Endodermal cell (in vitro differentiated cells): ENCODE results near the gene MUC2. TPM values are rescaled to one million over a fixed set of nuclear protein-coding genes. Genes with fewer than 3 reads are reported as not detected.

Experiments
- DNase-seq: peaks from one replicate; pipeline ENCODE4 v3.0.0-alpha.2; 2017
- H3K27ac ChIP-seq: 2 replicates; pipeline ENCODE4 v1.5.1; 2013; ENCODE audit warnings: mild to moderate bottlenecking, low read depth, low read length, moderate library complexity
- H3K27me3 ChIP-seq: 2 replicates; pipeline ENCODE4 v1.6.1; 2013; ENCODE audit warnings: mild to moderate bottlenecking, low read length, moderate library complexity; ENCODE audit not compliant: insufficient read depth, control insufficient read depth, poor library complexity, severe bottlenecking
- H3K36me3 ChIP-seq: 2 replicates; pipeline ENCODE4 v1.7.0; 2013; ENCODE audit warnings: mild to moderate bottlenecking, low read length, moderate library complexity; ENCODE audit not compliant: control insufficient read depth, insufficient read depth
- H3K4me1 ChIP-seq: one replicate; pipeline ENCODE4 v1.7.0; 2013; ENCODE audit warnings: low read length; ENCODE audit not compliant: control insufficient read depth, insufficient read depth
- H3K4me3 ChIP-seq: 2 replicates; pipeline ENCODE4 v1.5.1; 2013; ENCODE audit warnings: mild to moderate bottlenecking, low read length, moderate library complexity
- H3K9ac ChIP-seq: 2 replicates; pipeline ENCODE4 v1.6.1; 2013; ENCODE audit warnings: mild to moderate bottlenecking, low read length, moderate library complexity; ENCODE audit not compliant: poor library complexity, severe bottlenecking; ENCODE audit errors: extremely low read depth
- H3K9me3 ChIP-seq: 2 replicates; pipeline ENCODE4 v1.6.1; 2013; ENCODE audit warnings: mild to moderate bottlenecking, low read length, moderate library complexity; ENCODE audit not compliant: control insufficient read depth
- H3K27ac Mint-ChIP-seq: 2 replicates; pipeline ENCODE4 v1.8.0; 2020; ENCODE audit warnings: mixed read lengths
- H3K27me3 Mint-ChIP-seq: 2 replicates; pipeline ENCODE4 v1.8.0; 2021; ENCODE audit warnings: mild to moderate bottlenecking, mixed read lengths; ENCODE audit not compliant: insufficient read depth
- H3K36me3 Mint-ChIP-seq: 2 replicates; pipeline ENCODE4 v1.8.0; 2020; ENCODE audit warnings: low read depth, mixed read lengths
- H3K4me1 Mint-ChIP-seq: 2 replicates; pipeline ENCODE4 v1.8.0; 2020; ENCODE audit warnings: mixed read lengths
- H3K4me3 Mint-ChIP-seq: 2 replicates; pipeline ENCODE4 v1.8.0; 2020; ENCODE audit warnings: mild to moderate bottlenecking, moderate library complexity, mixed read lengths
- H3K9me3 Mint-ChIP-seq: 2 replicates; pipeline ENCODE4 v1.8.0; 2020; ENCODE audit warnings: mild to moderate bottlenecking, mixed read lengths
- CTCF ChIP-seq: fragments of 200-600 bp; sonication (generic); conservative IDR thresholded peaks from 2 replicates; pipeline ENCODE4 v1.5.0; 2021; ENCODE audit warnings: antibody characterized with exemption, mild to moderate bottlenecking
- WGBS, 2 experiments: methylation state at CpG; one replicate each; pipeline versions ENCODE4 v1.1.5 to v1.1.7; 2013; ENCODE audit warnings: missing lambda C conversion rate in 2 of 2, mixed read lengths in 1 of 2; ENCODE audit not compliant: insufficient coverage in 1 of 2, insufficient read length in 1 of 2; 5-methylcytosine and 5-hydroxymethylcytosine counted together
- total RNA-seq, 2 donors: library from RNA; stranded (reverse); fragmentation: NEBNext Ultra II Directional in 1 of 2; extraction: Animal tissue kit (Norgen Biotek cat#: 25700) in 1 of 2; gene quantifications; 2 replicates in 1 of 2; 3 replicates in 1 of 2; pipeline ENCODE4 v1.2.1, GENCODE V29; 2021

MUC2 gene
- total RNA-seq, 2 donors from 2014 or later = not detected

- peaks cover 9% of the 10 kb centered on the region for H3K9me3 Mint-ChIP-seq
- no peak overlapping the region for H3K4me3 Mint-ChIP-seq
- H3K4me1 ChIP-seq = no peaks in the 10 kb centered on the region
- DNase-seq = no peak
- no peaks in the 10 kb centered on the region for H3K36me3 Mint-ChIP-seq
- no peaks in the 10 kb centered on the region for H3K27me3 Mint-ChIP-seq
- 87 to 89% methylated on average over 22 to 28 of the region's 28 CpGs for WGBS, 2 experiments
- H3K9ac ChIP-seq = no peak overlapping the region
- no peaks in the 10 kb centered on the region for H3K4me1 Mint-ChIP-seq
- no peaks in the 10 kb centered on the region for H3K9me3 ChIP-seq
- no peaks in the 10 kb centered on the region for H3K27me3 ChIP-seq
- no peak overlapping the region for H3K27ac Mint-ChIP-seq
- TF ChIP-seq CTCF = no peak
- H3K4me3 ChIP-seq = no peak overlapping the region
- no peaks in the 10 kb centered on the region for H3K36me3 ChIP-seq
- H3K27ac ChIP-seq = no peak overlapping the region
Observed at GRCh38 chr11:1104411-1105182, 29.9 kb downstream of the MUC2 start.

GRCh38 chr11:1105183-1105565 lies 30.5 kb downstream of the MUC2 start:
- WGBS, 2 experiments = 84 to 88% methylated on average over 2 to 7 of the region's 7 CpGs
- Histone ChIP-seq H3K9ac (no peak overlapping the region), H3K27me3 (no peaks in the 10 kb centered on the region), H3K4me1 (no peaks in the 10 kb centered on the region), H3K27ac (no peak overlapping the region), H3K9me3 (no peaks in the 10 kb centered on the region), H3K4me3 (no peak overlapping the region), H3K36me3 (no peaks in the 10 kb centered on the region)
- H3K4me1 Mint-ChIP-seq = no peaks in the 10 kb centered on the region
- no peak for DNase-seq
- TF ChIP-seq CTCF = no peak
- no peak overlapping the region for H3K27ac Mint-ChIP-seq
- H3K4me3 Mint-ChIP-seq = no peak overlapping the region
- H3K9me3 Mint-ChIP-seq = peaks cover 4% of the 10 kb centered on the region
- no peaks in the 10 kb centered on the region for H3K27me3 Mint-ChIP-seq
- no peaks in the 10 kb centered on the region for H3K36me3 Mint-ChIP-seq

- H3K36me3 Mint-ChIP-seq = no peaks in the 10 kb centered on the region
- TF ChIP-seq CTCF = no peak
- Histone ChIP-seq H3K36me3 (no peaks in the 10 kb centered on the region), H3K4me1 (no peaks in the 10 kb centered on the region), H3K27ac (no peak overlapping the region), H3K27me3 (no peaks in the 10 kb centered on the region), H3K4me3 (no peak overlapping the region), H3K9me3 (no peaks in the 10 kb centered on the region), H3K9ac (no peak overlapping the region)
- H3K27ac Mint-ChIP-seq = no peak overlapping the region
- no peaks in the 10 kb centered on the region for H3K4me1 Mint-ChIP-seq
- no peaks in the 10 kb centered on the region for H3K27me3 Mint-ChIP-seq
- 93 to 100% methylated on average over 1 of the region's 1 CpG for WGBS, 2 experiments
- no peaks in the 10 kb centered on the region for H3K9me3 Mint-ChIP-seq
- DNase-seq = no peak
- H3K4me3 Mint-ChIP-seq = no peak overlapping the region
Observed at GRCh38 chr11:1106387-1106786, 31.7 kb downstream of the MUC2 start.
